GF-D8 (cell line): ENCODE data around the gene ZDBF2.
"Not testable (repeated sequence)": the region's sequence is repeated elsewhere in the genome, so short reads cannot be mapped to it uniquely, and the experiment has no call there.

Source experiments
- DNase-seq: peaks from one replicate; lab custom pipeline; 2025; lab: John Stamatoyannopoulos, UW

The ZDBF2 gene

GRCh38 chr2:206323486-206323885 lies 49.0 kb downstream of the ZDBF2 start:
- DNase-seq: no peak

- no peak for DNase-seq
These were observed 50.4 kb downstream of the ZDBF2 start for GRCh38 chr2:206324869-206325268.

- no peak for DNase-seq
These were observed 54.5 kb downstream of the ZDBF2 start for GRCh38 chr2:206328974-206329373.

GRCh38 chr2:206336861-206337260 lies 62.4 kb downstream of the ZDBF2 start:
- no peak for DNase-seq

- DNase-seq: no peak
These were observed 63.5 kb downstream of the ZDBF2 start for GRCh38 chr2:206337956-206338355.

- DNase-seq: no peak
These were observed 66.9 kb downstream of the ZDBF2 start for GRCh38 chr2:206341396-206341795.

- DNase-seq: no peak
These were observed 68.7 kb downstream of the ZDBF2 start for GRCh38 chr2:206343144-206343543.

GRCh38 chr2:206343816-206344215 lies 69.4 kb downstream of the ZDBF2 start:
- DNase-seq: no peak

GRCh38 chr2:206345606-206346005 lies 71.1 kb downstream of the ZDBF2 start:
- DNase-seq: no peak

GRCh38 chr2:206349375-206349774 lies 74.9 kb downstream of the ZDBF2 start:
- no peak for DNase-seq

- no peak for DNase-seq
These were observed 78.1 kb downstream of the ZDBF2 start for GRCh38 chr2:206352571-206352970.

GRCh38 chr2:206353685-206354084 lies 79.2 kb downstream of the ZDBF2 start:
- DNase-seq: no peak

- DNase-seq: no peak
These were observed 79.7 kb downstream of the ZDBF2 start for GRCh38 chr2:206354129-206354528.

GRCh38 chr2:206356840-206357239 lies 82.4 kb downstream of the ZDBF2 start:
- DNase-seq: not testable (repeated sequence)

- DNase-seq: not testable (repeated sequence)
These were observed 86.4 kb downstream of the ZDBF2 start for GRCh38 chr2:206360840-206361239.

- no peak for DNase-seq
These were observed 87.1 kb downstream of the ZDBF2 start for GRCh38 chr2:206361407-206362045.
